Uterus (tissue), 2 donors: ENCODE data around the gene ISLR2.

Experiments used
- POLR2A ChIP-seq, 2 donors: fragments of 450-650 bp; IDR thresholded peaks; one replicate each; pipeline ENCODE4 v1.6.1; 2016; ENCODE audit warnings: antibody characterized with exemption in 2 of 2, mild to moderate bottlenecking in 1 of 2, moderate library complexity in 1 of 2
- TF ChIP-seq, protein P1 (sequence below), 4 experiments: fragments of 200-600 bp in 2 of 4; fragments of 450-650 bp in 2 of 4; sonication (generic) in 2 of 4; IDR thresholded peaks; one replicate each; pipeline ENCODE4 v1.5.1; 2016 to 2019; ENCODE audit warnings: antibody characterized with exemption in 4 of 4, mild to moderate bottlenecking in 2 of 4, moderate library complexity in 1 of 4

DNA sequence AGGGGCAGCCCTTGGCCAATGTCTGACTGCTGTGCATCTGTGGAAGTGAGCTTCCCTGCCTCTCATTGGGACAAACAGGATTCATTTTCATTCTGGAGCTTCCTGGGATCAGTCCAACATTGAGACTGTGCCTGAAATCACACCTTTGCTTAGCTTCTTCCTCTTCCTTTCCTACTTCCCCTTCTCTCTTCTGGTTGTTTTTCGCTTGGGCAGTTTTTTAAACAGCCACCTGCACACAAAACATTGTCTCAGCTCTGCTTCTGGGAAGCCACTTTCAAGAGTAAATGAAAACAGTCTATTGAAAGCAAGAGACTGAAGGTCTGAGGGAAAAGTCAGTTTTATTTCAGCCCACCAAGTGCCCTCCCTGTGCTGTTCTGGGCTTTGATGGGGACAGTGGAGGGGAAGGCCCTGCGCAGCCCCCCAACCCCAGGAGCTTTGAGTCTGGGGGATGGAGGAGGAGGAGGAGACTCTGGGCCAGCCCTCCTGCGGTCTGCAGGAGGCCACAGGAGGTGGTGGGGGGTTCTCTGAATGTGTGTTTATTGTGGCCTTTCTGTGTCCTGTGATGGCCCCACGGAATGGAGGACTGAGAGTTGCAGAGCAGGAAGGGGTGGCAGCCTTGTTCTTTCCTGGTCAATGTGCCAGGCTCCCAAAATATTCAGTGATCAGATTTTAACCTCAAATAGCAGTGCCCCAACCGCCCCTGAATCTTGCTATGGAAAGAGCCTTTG lies 7.8 kb upstream of the ISLR2 start:
- TF ChIP-seq, protein P1, sequence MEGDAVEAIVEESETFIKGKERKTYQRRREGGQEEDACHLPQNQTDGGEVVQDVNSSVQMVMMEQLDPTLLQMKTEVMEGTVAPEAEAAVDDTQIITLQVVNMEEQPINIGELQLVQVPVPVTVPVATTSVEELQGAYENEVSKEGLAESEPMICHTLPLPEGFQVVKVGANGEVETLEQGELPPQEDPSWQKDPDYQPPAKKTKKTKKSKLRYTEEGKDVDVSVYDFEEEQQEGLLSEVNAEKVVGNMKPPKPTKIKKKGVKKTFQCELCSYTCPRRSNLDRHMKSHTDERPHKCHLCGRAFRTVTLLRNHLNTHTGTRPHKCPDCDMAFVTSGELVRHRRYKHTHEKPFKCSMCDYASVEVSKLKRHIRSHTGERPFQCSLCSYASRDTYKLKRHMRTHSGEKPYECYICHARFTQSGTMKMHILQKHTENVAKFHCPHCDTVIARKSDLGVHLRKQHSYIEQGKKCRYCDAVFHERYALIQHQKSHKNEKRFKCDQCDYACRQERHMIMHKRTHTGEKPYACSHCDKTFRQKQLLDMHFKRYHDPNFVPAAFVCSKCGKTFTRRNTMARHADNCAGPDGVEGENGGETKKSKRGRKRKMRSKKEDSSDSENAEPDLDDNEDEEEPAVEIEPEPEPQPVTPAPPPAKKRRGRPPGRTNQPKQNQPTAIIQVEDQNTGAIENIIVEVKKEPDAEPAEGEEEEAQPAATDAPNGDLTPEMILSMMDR (IDR thresholded peaks at IDR 0.05) = no peak
- no peak for TF ChIP-seq POLR2A (IDR thresholded peaks at IDR 0.05)
